Liver (tissue), 2 donors: ENCODE measurements around the gene NDUFS6.

Experiments
- GABPA ChIP-seq, 2 donors: IDR thresholded peaks in 1 of 2; conservative IDR thresholded peaks in 1 of 2; 2 replicates each; pipeline ENCODE4 v1.6.1; 2016; ENCODE audit warnings: antibody characterized with exemption in 2 of 2, mild to moderate bottlenecking in 1 of 2, moderate library complexity in 1 of 2
- JUND ChIP-seq, 2 donors: IDR thresholded peaks; 2 replicates each; pipeline ENCODE4 v1.6.1; 2016; ENCODE audit warnings: antibody characterized with exemption in 2 of 2
- TAF1 ChIP-seq: conservative IDR thresholded peaks from 2 replicates; pipeline ENCODE4 v1.6.1; 2016; ENCODE audit warnings: antibody characterized with exemption, mild to moderate bottlenecking
- ZBTB33 ChIP-seq: IDR thresholded peaks from 2 replicates; pipeline ENCODE4 v1.6.1; 2016; ENCODE audit warnings: antibody characterized with exemption
- donor health status: healthy.

- TF ChIP-seq TAF1, result no peak
- no peak for TF ChIP-seq GABPA (IDR thresholded peaks at IDR 0.05 in 1 of 2, conservative IDR thresholded peaks at IDR 0.05 in 1 of 2)
- no peak for TF ChIP-seq ZBTB33
- no peak for TF ChIP-seq JUND (IDR thresholded peaks at IDR 0.05)
These were observed 22.8 kb upstream of the NDUFS6 start for GRCh38 chr5:1778138-1779020.
